ENCODE results near the gene SORCS1.
A peak's percentile ranks its signal among the peaks of the same experiment; 100 is the strongest.

SORCS1 gene

DNA sequence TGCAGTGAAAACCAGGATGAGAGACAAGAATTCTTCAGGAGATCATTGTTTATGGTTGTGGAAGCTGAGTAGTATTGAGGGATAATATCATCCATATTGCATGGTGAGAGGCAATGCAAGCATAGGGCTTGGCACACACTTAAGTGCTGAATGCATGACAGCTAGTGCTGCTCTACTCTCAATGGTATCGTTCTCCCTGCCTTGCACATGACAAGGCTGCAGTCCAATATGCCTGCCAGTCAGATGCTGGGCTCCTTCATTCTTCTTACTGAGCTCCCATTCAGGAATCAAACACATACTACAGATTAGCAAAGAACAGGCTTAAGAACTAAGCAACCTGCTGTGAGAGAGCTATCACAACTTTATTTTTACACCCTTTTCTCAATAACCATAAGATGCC, 72.2 kb downstream of the SORCS1 start:
- DNase-seq (ENCODE audit: low read depth) = no peak
- TF ChIP-seq, protein P1, sequence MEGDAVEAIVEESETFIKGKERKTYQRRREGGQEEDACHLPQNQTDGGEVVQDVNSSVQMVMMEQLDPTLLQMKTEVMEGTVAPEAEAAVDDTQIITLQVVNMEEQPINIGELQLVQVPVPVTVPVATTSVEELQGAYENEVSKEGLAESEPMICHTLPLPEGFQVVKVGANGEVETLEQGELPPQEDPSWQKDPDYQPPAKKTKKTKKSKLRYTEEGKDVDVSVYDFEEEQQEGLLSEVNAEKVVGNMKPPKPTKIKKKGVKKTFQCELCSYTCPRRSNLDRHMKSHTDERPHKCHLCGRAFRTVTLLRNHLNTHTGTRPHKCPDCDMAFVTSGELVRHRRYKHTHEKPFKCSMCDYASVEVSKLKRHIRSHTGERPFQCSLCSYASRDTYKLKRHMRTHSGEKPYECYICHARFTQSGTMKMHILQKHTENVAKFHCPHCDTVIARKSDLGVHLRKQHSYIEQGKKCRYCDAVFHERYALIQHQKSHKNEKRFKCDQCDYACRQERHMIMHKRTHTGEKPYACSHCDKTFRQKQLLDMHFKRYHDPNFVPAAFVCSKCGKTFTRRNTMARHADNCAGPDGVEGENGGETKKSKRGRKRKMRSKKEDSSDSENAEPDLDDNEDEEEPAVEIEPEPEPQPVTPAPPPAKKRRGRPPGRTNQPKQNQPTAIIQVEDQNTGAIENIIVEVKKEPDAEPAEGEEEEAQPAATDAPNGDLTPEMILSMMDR (IDR thresholded peaks at IDR 0.05; ENCODE audit: insufficient read depth, low read depth, low read length, missing control alignments) = no peak
- no peak overlapping the region for H3K4me3 ChIP-seq (ENCODE audit: low read depth, low read length)

- no peak overlapping the region for H3K4me3 ChIP-seq (ENCODE audit: low read depth, low read length)
- TF ChIP-seq, protein P1 (IDR thresholded peaks at IDR 0.05; ENCODE audit: insufficient read depth, low read depth, low read length, missing control alignments) = no peak
- DNase-seq (ENCODE audit: low read depth) = no peak
These were observed 73.4 kb downstream of the SORCS1 start for GRCh38 chr10:107091126-107091525.

DNA sequence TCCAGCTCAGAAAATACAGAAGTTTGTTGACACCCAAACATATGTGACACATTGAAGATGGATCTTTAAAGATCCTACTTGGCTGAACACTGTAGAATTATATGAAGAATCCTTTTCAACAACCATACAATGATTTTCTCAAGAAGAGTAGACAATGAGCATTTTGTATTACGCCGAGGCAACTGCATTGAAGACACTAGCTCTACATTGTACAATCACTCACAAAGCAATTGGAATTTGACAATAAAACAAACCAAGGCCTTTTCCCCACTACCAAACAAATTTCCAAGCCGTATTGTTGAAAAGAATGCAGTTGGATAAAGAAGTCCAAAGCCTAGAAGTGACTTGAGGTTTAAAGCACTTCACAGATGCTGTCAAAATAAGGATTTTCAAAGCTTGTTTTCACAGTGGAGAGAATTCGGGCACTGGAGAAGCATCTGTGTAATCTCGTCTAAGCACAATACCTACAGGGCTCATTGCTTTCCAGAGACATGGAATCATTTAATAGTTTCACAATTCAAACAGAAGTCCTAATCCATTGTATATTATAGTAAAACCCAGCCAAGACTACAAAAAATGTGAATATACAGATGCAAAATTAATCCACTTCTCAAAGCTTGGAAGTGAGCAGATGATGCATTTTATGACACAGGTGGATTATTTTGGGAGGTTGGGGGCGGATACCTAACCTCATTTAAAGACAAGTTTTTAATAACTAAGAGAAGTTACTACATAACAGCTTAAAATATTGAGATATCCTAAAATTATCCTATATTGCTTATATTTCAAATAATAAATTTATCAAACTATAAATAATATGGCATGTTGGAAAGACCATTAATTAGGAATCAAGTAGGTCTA, 78.6 kb downstream of the SORCS1 start:
- TF ChIP-seq, protein P1 (IDR thresholded peaks at IDR 0.05; ENCODE audit: insufficient read depth, low read depth, low read length, missing control alignments) = no peak
- no peak overlapping the region for H3K4me3 ChIP-seq (ENCODE audit: low read depth, low read length)
- DNase-seq (ENCODE audit: low read depth) = no peak

DNA sequence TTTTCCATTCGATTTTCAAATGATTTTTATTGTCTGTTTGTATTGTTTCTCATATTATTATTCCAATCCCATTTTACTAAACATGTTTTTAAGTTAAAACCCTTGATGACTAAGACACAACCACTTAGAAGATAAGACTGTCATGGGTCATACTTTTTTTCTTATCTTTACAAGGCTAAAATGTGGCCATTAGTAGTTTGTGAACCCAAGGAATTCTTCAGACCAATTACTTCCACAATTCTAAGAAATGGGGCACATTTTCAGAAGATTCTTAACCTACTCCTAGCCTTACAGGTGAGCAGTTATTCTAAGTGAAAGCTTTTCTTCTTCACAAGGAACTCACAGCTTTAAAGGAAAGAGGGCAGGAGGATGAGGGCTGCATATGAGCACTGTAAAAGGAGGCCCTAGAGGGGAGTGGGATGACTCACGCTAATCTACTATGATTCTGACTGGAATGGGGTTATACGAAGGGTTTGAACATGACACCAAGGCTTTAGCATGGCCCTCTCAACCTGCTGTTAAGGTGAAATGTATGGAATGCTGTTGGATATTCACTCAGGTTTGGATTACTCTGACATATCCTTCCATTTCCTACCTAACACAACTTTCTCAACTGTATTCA, 81.0 kb downstream of the SORCS1 start:
- DNase-seq (ENCODE audit: low read depth) = no peak
- H3K4me3 ChIP-seq (ENCODE audit: low read depth, low read length) = no peak overlapping the region
- TF ChIP-seq, protein P1 (IDR thresholded peaks at IDR 0.05; ENCODE audit: insufficient read depth, low read depth, low read length, missing control alignments) = no peak

GRCh38 chr10:107081644-107082043, 82.9 kb downstream of the SORCS1 start:
- TF ChIP-seq, protein P1 (IDR thresholded peaks at IDR 0.05; ENCODE audit: insufficient read depth, low read depth, low read length, missing control alignments) = no peak
- peak; percentile 22 for DNase-seq (ENCODE audit: low read depth)
- H3K4me3 ChIP-seq (ENCODE audit: low read depth, low read length) = no peak overlapping the region

DNA sequence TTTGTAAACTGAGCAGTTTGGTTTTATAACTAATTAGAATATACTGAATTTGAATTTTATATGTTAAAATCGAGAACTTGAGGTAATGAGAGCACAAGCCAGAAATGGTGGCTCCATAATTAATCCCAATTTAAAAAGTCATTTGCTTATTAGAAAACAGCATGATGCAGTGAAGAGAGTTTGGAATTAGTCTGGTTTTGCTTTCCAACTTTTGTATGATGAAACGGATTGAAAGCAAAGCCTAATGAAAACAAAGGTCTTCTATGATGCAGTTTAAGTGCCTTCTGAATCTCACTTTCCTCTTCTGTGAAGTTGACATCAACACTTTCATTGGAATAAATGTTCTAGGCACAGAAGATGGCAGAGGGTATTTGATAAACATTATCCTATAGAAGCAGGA, 89.4 kb downstream of the SORCS1 start:
- TF ChIP-seq, protein P1 (IDR thresholded peaks at IDR 0.05; ENCODE audit: insufficient read depth, low read depth, low read length, missing control alignments) = no peak
- no peak overlapping the region for H3K4me3 ChIP-seq (ENCODE audit: low read depth, low read length)
- DNase-seq (ENCODE audit: low read depth) = no peak

Measured in GM12865 (cell line).